ENCODE results near the gene MROH8.

DNA sequence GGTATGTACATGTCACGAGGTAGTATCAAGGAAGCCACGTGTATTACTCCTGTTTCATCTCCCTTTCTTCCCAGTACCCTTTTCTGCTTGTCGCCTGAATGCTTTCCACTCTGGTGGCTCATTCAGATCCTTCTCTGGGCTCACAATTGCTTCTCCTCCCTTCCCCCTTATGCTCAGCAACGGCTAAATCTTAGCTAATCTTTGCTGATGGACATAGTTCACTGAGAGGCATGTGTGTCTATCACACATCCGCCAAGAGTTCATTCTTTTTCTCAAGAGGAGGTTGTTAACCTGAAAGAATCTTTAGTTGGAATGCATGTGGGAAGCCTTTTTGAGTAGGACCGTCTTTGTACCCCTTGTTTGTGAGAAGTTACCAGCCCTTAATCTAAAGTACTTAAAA, 25.8 kb upstream of the MROH8 start:
- no peak for TF ChIP-seq EZH2 (IDR thresholded peaks at IDR 0.05; ENCODE audit: borderline replicate concordance, low read length)
- TF ChIP-seq, protein P1, sequence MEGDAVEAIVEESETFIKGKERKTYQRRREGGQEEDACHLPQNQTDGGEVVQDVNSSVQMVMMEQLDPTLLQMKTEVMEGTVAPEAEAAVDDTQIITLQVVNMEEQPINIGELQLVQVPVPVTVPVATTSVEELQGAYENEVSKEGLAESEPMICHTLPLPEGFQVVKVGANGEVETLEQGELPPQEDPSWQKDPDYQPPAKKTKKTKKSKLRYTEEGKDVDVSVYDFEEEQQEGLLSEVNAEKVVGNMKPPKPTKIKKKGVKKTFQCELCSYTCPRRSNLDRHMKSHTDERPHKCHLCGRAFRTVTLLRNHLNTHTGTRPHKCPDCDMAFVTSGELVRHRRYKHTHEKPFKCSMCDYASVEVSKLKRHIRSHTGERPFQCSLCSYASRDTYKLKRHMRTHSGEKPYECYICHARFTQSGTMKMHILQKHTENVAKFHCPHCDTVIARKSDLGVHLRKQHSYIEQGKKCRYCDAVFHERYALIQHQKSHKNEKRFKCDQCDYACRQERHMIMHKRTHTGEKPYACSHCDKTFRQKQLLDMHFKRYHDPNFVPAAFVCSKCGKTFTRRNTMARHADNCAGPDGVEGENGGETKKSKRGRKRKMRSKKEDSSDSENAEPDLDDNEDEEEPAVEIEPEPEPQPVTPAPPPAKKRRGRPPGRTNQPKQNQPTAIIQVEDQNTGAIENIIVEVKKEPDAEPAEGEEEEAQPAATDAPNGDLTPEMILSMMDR (conservative IDR thresholded peaks at IDR 0.05 in 1 of 2, IDR thresholded peaks at IDR 0.05 in 1 of 2; ENCODE audit: extremely low read depth in 1 of 2, insufficient read depth in 1 of 2, low read depth in 1 of 2, low read length in 2 of 2) = no peak

Data from mammary epithelial cell (primary cell).